K562 treated with DMSO at 1 percent for 24 hours (cell line): ENCODE results near the gene TMED4. TPM values are rescaled to one million over a fixed set of nuclear protein-coding genes. Genes with fewer than 3 reads are reported as not detected.

Source experiments
- total RNA-seq: library from RNA; unstranded; fragments of 300-600 nt; gene quantifications from 2 replicates; pipeline ENCODE4 v1.2.3, GENCODE V29; 2022; ENCODE audit warnings: low read depth; ENCODE audit not compliant: insufficient read depth

Gene TMED4
- total RNA-seq: 62.9 and 64.5 TPM in 2 replicates

GRCh38 chr7:44581879-44582603 is at the start of gene TMED4:
TSS of gene TMED4 (minus strand) at chr7:44582231. CDS start at chr7:44582206, 25 bp downstream.

GRCh38 chr7:44606341-44607140 is 24.5 kb upstream of the TMED4 start, which contains the start of gene OGDH:
TSS of gene OGDH (plus strand) at chr7:44606627. CDS start at chr7:44624344, 17,717 bp downstream.

GRCh38 chr7:44573464-44574286 is 8.4 kb downstream of the TMED4 start, which contains the start of gene DDX56:
TSS of gene DDX56 (minus strand) at chr7:44573908. CDS start at chr7:44573895, 13 bp downstream.

GRCh38 chr7:44541028-44541869 is 40.8 kb downstream of the TMED4 start, which contains the start of gene NPC1L1:
TSS of gene NPC1L1 (minus strand) at chr7:44541330. CDS start at chr7:44541259, 71 bp downstream.

Other genes with a start within 250 kb of the TMED4 start
- 23.5 and 29.3 TPM in 2 replicates for gene NUDCD3, start 91.6 kb downstream of the TMED4 start, total RNA-seq
- gene NPC1L1, start 40.9 kb downstream of the TMED4 start, total RNA-seq: 0.13 and 0.20 TPM in 2 replicates
- 66.1 and 70.8 TPM in 2 replicates for gene DDX56, start 8.3 kb downstream of the TMED4 start, total RNA-seq
- 85.2 and 89.7 TPM in 2 replicates for gene OGDH, start 24.4 kb upstream of the TMED4 start, total RNA-seq
- 20.5 and 27.2 TPM in 2 replicates for gene ZMIZ2, start 166.6 kb upstream of the TMED4 start, total RNA-seq
- gene PPIA, start 214.4 kb upstream of the TMED4 start, total RNA-seq: 1,298 and 1,330 TPM in 2 replicates